Measurements from ENCODE around the gene UPK3BL1.
"Not testable (repeated sequence)": the region's sequence is repeated elsewhere in the genome, so short reads cannot be mapped to it uniquely, and the experiment has no call there.

Gene UPK3BL1, protein sequence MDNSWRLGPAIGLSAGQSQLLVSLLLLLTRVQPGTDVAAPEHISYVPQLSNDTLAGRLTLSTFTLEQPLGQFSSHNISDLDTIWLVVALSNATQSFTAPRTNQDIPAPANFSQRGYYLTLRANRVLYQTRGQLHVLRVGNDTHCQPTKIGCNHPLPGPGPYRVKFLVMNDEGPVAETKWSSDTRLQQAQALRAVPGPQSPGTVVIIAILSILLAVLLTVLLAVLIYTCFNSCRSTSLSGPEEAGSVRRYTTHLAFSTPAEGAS

GRCh38 chr7:102642691-102643090 lies at the start of gene UPK3BL1:
UPK3BL1 (minus strand) TSS chr7:102642791; CDS start chr7:102642741, 50 bp downstream.
- not testable (repeated sequence) for DNase-seq

- DNase-seq, result not testable (repeated sequence)
Observed at GRCh38 chr7:102690602-102691001, 48.0 kb upstream of the UPK3BL1 start.

- DNase-seq, result not testable (repeated sequence)
Observed at GRCh38 chr7:102689436-102690282, 47.1 kb upstream of the UPK3BL1 start.

DNA sequence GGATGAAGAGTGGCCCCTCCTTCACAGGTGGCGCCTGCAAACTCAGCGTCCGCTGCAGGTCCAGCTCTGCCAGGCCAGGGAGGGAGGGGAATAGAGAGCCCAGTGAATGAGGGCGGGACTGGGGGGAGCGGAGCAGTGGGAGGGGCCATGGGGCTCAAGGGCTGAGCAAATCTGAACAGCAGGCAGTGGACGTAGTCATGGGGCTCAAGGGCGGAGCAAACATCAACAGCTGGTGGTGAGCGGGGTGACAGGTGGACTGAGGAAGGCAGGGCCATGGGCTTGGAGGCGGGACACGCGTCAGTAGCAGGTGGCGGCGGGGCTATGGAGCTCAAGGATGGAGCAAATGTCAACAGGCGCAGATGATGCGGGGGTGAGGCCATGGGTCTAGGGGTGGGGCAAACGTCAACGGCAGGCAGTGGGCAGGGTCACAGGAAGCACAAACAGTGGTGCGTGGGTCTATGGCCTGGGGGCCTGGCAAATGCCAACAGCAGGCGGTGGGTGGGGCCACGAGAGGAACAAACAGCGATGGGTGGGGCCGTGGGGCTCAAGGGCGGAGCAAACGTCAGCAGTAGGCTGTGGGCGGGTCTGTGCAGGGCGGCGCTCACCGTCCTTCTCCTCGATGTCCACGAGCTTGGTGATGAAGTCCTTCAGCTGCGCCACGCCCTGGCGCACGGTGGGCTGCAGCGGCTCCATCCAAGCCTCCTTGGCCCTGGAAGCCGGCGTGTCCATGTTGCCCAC lies 45.9 kb upstream of the UPK3BL1 start:
- DNase-seq, result not testable (repeated sequence)

DNA sequence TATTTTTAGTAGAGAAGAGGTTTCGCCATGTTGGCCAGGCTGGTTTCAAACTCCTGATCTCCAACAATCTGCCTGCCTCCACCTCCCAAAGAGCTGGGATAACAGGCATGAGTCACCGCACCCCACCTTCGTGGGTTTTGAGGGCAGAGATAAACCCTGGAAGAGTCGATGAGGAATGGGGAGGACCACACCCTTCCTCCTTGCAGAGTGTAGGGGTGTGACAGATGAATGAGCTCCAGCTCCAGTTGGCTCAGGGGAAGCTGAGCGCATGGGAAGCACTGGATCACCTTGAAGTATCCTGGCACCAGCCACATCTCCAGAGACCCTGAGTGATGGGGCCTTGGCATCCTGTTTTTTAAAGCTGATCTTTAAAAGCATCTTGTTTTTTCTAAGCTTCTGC lies 40.0 kb upstream of the UPK3BL1 start:
- not testable (repeated sequence) for DNase-seq

- not testable (repeated sequence) for DNase-seq
Observed at GRCh38 chr7:102680780-102681179, 38.2 kb upstream of the UPK3BL1 start.

- not testable (repeated sequence) for DNase-seq
Observed at GRCh38 chr7:102675545-102675944, 33.0 kb upstream of the UPK3BL1 start.

GRCh38 chr7:102673447-102674067 lies 31.0 kb upstream of the UPK3BL1 start:
- DNase-seq, result not testable (repeated sequence)

- not testable (repeated sequence) for DNase-seq
Observed at GRCh38 chr7:102671956-102672307, 29.3 kb upstream of the UPK3BL1 start.

GRCh38 chr7:102671166-102671955 lies 28.8 kb upstream of the UPK3BL1 start, which contains the start of gene POLR2J2:
POLR2J2 (minus strand) TSS chr7:102671663; CDS start chr7:102671601, 62 bp downstream.
- not testable (repeated sequence) for DNase-seq

- not testable (repeated sequence) for DNase-seq
Observed at GRCh38 chr7:102667523-102667922, 24.9 kb upstream of the UPK3BL1 start.

GRCh38 chr7:102666850-102667249 lies 24.3 kb upstream of the UPK3BL1 start:
- DNase-seq, result not testable (repeated sequence)

DNA sequence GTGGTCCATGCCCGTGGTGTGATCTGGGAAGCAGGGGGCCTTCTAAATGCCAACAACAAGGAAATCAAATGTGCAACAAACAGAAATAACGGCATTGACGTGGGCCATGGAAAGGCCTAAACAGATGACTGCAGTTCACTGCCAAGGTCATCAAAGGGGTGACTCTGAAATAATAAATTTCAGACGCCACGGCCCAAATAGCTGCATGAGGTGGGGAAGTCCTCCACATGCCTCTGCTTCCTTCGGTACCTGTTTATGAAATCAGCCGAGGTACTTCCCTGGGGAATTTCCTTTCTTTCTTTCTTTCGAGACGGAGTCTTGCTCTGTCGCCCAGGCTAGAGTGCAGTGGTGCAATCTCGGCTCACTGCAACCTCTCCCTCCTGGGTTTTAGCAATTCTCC lies 22.2 kb upstream of the UPK3BL1 start:
- not testable (repeated sequence) for DNase-seq

DNA sequence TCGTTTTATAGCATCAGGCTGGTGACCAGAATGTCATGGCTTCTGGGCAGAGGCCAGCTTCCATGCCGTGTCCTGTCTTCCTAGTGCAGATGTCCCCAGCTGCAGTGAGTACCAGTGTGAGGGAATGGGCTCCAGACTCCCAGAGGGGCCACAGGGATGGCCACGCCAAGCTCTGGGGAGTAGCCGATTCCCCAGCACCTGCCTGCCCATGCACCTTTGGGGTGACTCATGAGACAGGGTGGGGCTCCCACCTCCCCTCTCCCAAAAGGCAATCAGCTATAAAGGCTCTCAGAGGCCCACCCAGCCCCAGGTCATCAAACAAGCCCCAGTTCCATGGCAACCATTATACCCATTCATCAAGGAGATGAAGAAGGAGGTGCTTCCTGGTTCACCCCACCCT lies 7.3 kb upstream of the UPK3BL1 start, which contains the start of gene SPDYE2B:
TSS of gene SPDYE2B (plus strand) at position 396 of the 400 bp plus-strand sequence. CDS start 2,030 bp downstream, outside the sequence.
- DNase-seq, result not testable (repeated sequence)

GRCh38 chr7:102647813-102648212 lies 5.2 kb upstream of the UPK3BL1 start:
- DNase-seq, result not testable (repeated sequence)

GRCh38 chr7:102643404-102643803 lies 813 bp upstream of the UPK3BL1 start:
- not testable (repeated sequence) for DNase-seq

DNA sequence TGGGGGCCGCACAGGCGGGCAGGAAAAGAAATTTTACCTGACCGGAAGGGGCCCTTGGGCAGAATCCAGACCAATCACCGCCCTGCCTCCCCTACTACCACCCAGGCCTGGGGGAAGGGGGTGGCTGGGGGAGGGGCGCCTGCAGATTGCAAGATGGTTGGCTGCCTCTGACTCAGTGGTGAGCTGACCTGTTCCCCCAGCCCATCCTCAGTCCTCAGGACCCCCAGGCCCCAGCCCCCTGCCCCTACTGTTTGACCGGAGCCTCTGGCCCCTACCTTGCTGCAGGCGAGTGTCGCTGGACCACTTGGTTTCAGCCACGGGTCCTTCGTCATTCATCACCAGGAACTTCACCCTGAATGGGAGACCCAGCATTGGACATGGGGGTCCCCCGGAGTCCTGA lies 3.7 kb downstream of the UPK3BL1 start:
- not testable (repeated sequence) for DNase-seq

DNA sequence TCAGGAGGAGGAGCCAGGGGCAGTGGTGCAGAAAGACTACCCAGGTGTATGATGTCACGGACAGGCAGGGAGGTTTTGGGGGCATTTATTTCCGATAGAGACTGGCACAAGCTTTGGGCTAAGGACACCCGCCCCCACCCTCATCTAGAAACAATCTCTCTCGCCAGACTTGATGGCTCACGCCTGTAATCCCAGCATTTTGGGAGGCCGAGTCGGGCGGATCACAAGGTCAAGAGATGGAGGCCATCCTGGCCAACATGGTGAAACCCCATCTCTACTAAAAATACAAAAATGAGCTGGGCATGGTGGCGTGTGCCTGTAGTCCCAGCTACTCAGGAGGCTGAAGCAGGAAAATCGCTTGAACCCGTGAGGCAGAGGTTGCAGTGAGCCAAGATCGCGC lies 5.6 kb downstream of the UPK3BL1 start:
- not testable (repeated sequence) for DNase-seq

DNA sequence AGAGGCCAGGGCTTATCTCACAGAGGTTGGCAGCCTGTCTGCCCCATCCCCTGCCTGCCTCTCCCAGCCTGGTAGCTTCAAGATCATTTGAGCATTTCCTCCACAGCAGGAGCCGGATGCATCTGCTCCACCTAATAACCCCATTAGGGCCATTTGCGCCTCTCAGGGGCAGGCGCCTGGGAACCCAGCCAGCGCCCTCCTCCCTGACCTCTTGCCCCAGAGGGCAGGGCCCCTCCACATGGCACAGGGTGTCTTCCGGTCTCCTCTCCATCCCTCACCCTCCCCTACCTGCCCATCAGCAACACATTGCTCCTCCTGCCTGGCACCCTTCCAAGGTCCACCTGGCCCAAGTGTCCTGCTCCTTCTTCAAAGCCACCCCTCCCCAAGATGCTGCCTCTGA lies 7.2 kb downstream of the UPK3BL1 start:
- not testable (repeated sequence) for DNase-seq

DNA sequence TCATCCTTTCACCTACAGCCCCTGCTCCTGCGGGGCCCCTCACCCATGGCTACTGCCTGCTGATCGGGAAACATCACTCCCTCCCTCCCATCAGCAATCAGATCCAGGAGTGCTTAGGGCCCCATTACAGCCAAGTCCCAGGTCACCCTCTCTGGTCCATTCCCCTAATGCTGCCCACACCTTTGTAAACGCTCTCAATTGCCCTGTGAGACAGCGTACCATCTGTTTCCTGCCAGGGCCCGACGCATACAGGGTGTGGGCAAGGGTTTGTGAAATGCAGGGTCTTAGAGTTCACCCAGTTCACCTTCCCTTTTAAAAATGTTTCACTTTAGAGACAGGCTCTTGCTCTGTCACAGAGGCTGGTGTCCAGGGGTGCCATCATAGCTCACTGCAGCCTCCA lies 8.3 kb downstream of the UPK3BL1 start:
- not testable (repeated sequence) for DNase-seq

GRCh38 chr7:102630622-102631021 lies 12.0 kb downstream of the UPK3BL1 start:
- not testable (repeated sequence) for DNase-seq
